GM23338 (cell line): ENCODE measurements around the gene SAMD4A.

ENCODE experiments used
- CREB1 ChIP-seq: fragments of 250-450 bp; sonication (Bioruptor Pico); IDR thresholded peaks from 2 replicates; pipeline ENCODE4 v1.5.0; 2020; ENCODE audit warnings: low read depth, mild to moderate bottlenecking, moderate library complexity
- CTCF ChIP-seq, 2 experiments: fragments of 200-600 bp in 1 of 2; sonication (generic) in 1 of 2; conservative IDR thresholded peaks; 2 replicates each; pipeline versions ENCODE4 v1.5.1 to v1.6.1; 2016 to 2017; ENCODE audit warnings: antibody characterized with exemption in 2 of 2, low read depth in 2 of 2, mild to moderate bottlenecking in 2 of 2, moderate library complexity in 1 of 2
- JUNB ChIP-seq: IDR thresholded peaks from one replicate; pipeline ENCODE4 v1.6.1; 2016; ENCODE audit warnings: antibody characterized with exemption; ENCODE audit not compliant: unreplicated experiment

- no peak for TF ChIP-seq CTCF (conservative IDR thresholded peaks at IDR 0.05; ENCODE audit: low read depth in 2 of 2)
- no peak for TF ChIP-seq JUNB
- TF ChIP-seq CREB1 (CRISPR knock-in tag), result no peak
Measured at GRCh38 chr14:54690887-54691286, 124.0 kb downstream of the SAMD4A start.
